ENCODE results near the gene MRPS5. TPM values are rescaled to one million over a fixed set of nuclear protein-coding genes. Genes with fewer than 3 reads are reported as not detected.

Gene MRPS5
- total RNA-seq: 51.9 TPM
- long read RNA-seq, transcript MRPS5-201 (12 exons, 1,652 nt): major isoform, 61 of 108 reads
- long read RNA-seq, partial matches to known transcripts: 32 of 108 reads
- long read RNA-seq, other reads (novel, unspliced or antisense): 11 of 108 reads

DNA sequence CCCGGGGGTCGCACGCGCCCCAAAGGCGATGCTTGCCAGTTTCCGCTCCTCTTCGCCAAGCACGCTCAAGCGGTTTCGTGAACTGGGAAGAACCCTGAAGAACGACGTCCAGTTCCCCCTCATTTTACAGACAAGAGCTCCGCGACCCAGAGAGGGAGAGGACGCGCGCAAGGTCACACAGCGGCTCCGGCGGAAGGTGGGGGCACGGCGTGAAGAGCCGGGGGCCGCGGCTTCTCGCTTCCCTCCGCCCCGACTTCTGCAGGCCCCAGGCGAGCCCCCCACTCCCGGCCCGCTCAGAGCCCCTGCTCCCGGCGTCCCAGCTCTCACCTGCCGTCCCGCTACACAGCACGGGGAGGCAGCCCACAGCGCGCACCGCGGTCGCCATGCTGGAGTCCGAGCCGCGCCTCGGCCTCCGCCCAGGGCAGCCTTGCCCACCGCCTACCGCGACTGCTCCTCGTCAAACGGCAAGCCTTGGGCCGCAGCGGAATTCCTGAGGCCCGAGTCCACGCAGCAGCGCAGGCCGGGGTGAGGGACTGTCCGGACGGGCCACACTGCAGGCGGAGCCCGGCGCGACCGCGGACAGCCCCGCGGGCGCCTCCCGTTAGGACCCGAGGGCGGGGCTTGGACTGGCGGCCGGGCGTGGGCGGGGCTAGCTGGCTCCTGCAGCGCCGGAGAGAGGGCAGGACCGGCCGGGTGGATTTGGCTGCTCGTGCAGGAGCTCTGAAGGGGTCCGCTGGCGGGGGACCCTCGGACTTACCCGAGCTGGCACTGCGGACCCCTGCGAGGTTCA is at the start of gene MRPS5:
Gene MRPS5 (minus strand): TSS at position 402 of the 790 bp plus-strand sequence. CDS start 17 bp downstream, at position 385.
- peak; percentile 99 for ATAC-seq
- no peaks in the 10 kb centered on the region for H3K27me3 ChIP-seq (ENCODE audit: low read depth)
- TF ChIP-seq, protein P1, sequence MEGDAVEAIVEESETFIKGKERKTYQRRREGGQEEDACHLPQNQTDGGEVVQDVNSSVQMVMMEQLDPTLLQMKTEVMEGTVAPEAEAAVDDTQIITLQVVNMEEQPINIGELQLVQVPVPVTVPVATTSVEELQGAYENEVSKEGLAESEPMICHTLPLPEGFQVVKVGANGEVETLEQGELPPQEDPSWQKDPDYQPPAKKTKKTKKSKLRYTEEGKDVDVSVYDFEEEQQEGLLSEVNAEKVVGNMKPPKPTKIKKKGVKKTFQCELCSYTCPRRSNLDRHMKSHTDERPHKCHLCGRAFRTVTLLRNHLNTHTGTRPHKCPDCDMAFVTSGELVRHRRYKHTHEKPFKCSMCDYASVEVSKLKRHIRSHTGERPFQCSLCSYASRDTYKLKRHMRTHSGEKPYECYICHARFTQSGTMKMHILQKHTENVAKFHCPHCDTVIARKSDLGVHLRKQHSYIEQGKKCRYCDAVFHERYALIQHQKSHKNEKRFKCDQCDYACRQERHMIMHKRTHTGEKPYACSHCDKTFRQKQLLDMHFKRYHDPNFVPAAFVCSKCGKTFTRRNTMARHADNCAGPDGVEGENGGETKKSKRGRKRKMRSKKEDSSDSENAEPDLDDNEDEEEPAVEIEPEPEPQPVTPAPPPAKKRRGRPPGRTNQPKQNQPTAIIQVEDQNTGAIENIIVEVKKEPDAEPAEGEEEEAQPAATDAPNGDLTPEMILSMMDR (IDR thresholded peaks at IDR 0.05): peak; percentile 25
- peak; percentile 93 for DNase-seq
- peaks cover 16% of the 10 kb centered on the region for H3K36me3 ChIP-seq
- intact Hi-C loops (cut with DNase I): no loop called here
- no peaks in the 10 kb centered on the region for H3K9me3 ChIP-seq
- H3K27ac ChIP-seq: peak within 1 kb of the TSS; percentile 92
- peak within 1 kb of the TSS; percentile 98 for H3K4me3 ChIP-seq
- H3K4me1 ChIP-seq: peaks cover 24% of the 10 kb centered on the region

DNA sequence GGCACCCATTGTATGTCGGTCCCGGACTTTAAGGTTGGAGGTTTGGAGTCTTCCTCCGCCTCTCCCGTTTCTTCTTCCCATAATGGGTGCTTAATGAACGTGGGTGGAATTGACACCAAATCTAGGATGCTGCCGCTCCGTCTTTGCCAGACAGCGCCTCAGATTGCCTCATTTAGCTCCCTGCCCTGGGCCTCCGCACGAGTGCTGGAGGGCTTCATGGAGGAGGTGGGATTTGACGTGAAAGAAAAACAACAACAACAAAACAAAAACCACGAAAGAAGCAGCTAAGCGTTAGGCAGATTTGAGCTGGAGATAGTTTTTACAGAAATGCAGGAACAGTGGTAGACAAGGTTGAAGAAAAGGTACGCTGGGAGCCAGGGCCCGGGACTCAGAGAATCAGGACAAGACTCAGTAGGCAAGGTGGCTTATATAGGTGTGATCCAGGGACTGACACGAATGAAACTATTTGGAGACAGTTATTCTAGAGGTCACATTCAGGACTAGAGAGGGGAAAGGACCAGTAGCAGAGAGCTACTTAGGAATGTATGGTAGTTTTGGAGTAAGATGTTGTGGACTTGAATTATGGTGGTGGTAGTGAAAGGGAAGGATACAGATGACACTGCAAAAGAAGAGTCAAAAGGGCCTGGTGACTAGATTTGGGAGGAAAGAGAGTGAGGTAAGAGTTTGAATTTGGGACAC is 44.6 kb upstream of the MRPS5 start:
- Histone ChIP-seq H3K9me3 (no peaks in the 10 kb centered on the region), H3K36me3 (no peaks in the 10 kb centered on the region), H3K4me1 (peaks cover 19% of the 10 kb centered on the region), H3K27me3 (ENCODE audit: low read depth) (no peaks in the 10 kb centered on the region), H3K4me3 (peak overlapping the region; percentile 84), H3K27ac (peak overlapping the region; percentile 95)
- intact Hi-C loops (cut with DNase I): no loop called here
- ATAC-seq (no peak), DNase-seq (no peak)
- TF ChIP-seq, protein P1 (IDR thresholded peaks at IDR 0.05): no peak

DNA sequence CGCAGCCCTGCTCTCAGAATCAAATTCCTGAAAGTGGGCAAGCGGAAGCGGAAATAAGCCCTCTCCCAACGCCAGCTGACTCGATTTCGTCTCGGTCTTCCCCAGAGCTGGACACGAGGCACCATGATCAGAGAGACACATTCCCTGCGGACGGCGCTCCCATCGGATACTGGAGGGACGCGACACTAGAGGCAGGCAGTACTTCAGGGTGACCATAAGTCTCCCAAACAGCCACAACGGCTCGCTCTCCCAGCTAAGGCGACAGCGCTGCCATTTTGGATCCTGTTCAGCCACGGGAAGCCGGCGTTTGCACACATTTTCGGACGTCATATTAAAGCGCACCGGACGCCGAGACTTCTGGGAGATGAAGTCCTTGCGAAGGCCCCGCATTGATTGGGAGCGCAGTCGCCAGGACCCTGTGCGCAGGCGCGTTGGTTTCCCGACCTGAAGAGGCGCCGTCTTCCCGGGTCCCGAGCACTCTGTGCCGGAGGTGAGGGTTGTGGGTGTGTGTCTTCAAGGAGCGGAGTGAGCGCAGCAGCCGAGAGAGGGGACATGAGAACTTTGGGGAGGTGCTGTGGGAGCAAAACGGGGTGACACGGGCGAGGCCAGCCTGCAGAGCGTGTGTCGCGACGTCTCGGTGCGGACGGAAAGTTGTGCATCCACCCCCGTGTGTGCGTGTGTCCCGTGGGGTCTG is 43.9 kb upstream of the MRPS5 start, which contains the start of gene ZNF2:
Gene ZNF2 (plus strand): TSS at position 439 of the 694 bp plus-strand sequence. CDS start 10,418 bp downstream, outside the sequence.
- H3K36me3 ChIP-seq: no peaks in the 10 kb centered on the region
- peak; percentile 98 to 99 for ATAC-seq
- H3K9me3 ChIP-seq: no peaks in the 10 kb centered on the region
- peaks cover 19% of the 10 kb centered on the region for H3K4me1 ChIP-seq
- intact Hi-C loops (cut with DNase I): no loop called here
- peak within 1 kb of the TSS; percentile 95 for H3K27ac ChIP-seq
- H3K27me3 ChIP-seq (ENCODE audit: low read depth): no peaks in the 10 kb centered on the region
- peak; percentile 98 for DNase-seq
- H3K4me3 ChIP-seq: peak within 1 kb of the TSS; percentile 84
- TF ChIP-seq, protein P1 (IDR thresholded peaks at IDR 0.05): no peak

DNA sequence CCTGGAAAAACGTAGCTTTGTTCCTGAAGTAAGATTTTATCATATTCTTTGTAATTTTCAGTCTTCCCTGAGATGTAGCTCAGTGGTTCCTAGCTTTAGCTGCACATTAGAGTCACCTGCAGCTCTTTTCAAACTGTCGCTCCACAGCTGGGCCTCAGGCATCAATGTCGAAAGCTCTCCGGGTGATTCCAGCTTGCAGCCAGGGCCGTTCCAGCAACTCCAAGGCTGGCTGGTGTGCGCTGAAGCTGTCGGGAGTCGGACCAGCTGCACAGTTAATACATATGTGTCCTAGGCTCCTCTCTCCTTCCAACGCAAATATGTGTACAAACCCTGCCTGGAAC is 43.4 kb upstream of the MRPS5 start:
- DNase-seq: no peak
- TF ChIP-seq, protein P1 (IDR thresholded peaks at IDR 0.05): no peak
- H3K4me1 ChIP-seq: peaks cover 19% of the 10 kb centered on the region
- peak overlapping the region; percentile 95 for H3K27ac ChIP-seq
- intact Hi-C loops (cut with DNase I): no loop called here
- ATAC-seq: peak in 1 of 2 donors; percentile 42
- H3K9me3 ChIP-seq: no peaks in the 10 kb centered on the region
- no peaks in the 10 kb centered on the region for H3K36me3 ChIP-seq
- peak overlapping the region; percentile 84 for H3K4me3 ChIP-seq
- no peaks in the 10 kb centered on the region for H3K27me3 ChIP-seq (ENCODE audit: low read depth)

Measured in lower lobe of right lung (tissue), 2 donors.